Endothelial cell of umbilical vein (primary cell): ENCODE data around the gene AQP12A. TPM values are rescaled to one million over a fixed set of nuclear protein-coding genes. Genes with fewer than 3 reads are reported as not detected.

Experiments
- BruUV-seq: library from RNA; stranded (reverse); fragments of 400-500 nt; replicated peaks from 2 replicates; lab custom pipeline; 2021; lab: Mats Ljungman, UMichigan
- CTCF ChIA-PET: fragments of 300-600, 350-600 bp; sonication (Branson Sonifier 250); formaldehyde crosslinking; loops from one replicate; lab custom pipeline; 2021; ENCODE audit warnings: antibody characterized with exemption, inconsistent platforms; lab: Charles Lee
- POLR2A ChIA-PET: fragments of 300-600, 350-600 bp; sonication (Branson Sonifier 250); formaldehyde crosslinking; loops from one replicate; lab custom pipeline; 2021; ENCODE audit warnings: antibody characterized with exemption, inconsistent platforms; lab: Charles Lee
- DNase-seq: peaks from one replicate; pipeline ENCODE4 v3.0.0-alpha.2; 2011; ENCODE audit warnings: low read depth, low spot score
- FAIRE-seq: peaks from 2 replicates; lab custom pipeline; 2011; peaks lifted over from hg19 to GRCh38; lab: Jason Lieb, UNC
- H2AFZ ChIP-seq: 2 replicates; pipeline ENCODE4 v1.6.0; 2012; ENCODE audit warnings: low read depth, low read length, control low read depth, inconsistent platforms
- H3K27ac ChIP-seq: 2 replicates; pipeline ENCODE4 v1.5.1; 2011; ENCODE audit warnings: low read depth, mild to moderate bottlenecking, control low read depth, low read length, moderate library complexity; ENCODE audit not compliant: insufficient read depth
- H3K27me3 ChIP-seq, 2 experiments: 2 replicates each; pipeline versions ENCODE4 v1.6.0 to v1.6.1; 2011; ENCODE audit warnings: low read length in 2 of 2, mixed read lengths in 1 of 2; ENCODE audit not compliant: control insufficient read depth in 2 of 2, insufficient read depth in 2 of 2
- H3K36me3 ChIP-seq, 2 experiments: 2 replicates in 1 of 2; 3 replicates in 1 of 2; pipeline ENCODE4 v1.5.1; 2011; ENCODE audit warnings: low read length in 2 of 2, mild to moderate bottlenecking in 1 of 2, moderate library complexity in 1 of 2; ENCODE audit not compliant: control insufficient read depth in 2 of 2, insufficient read depth in 2 of 2; ENCODE audit errors: extremely low read depth in 1 of 2
- H3K4me1 ChIP-seq: 3 replicates; pipeline ENCODE4 v1.5.1; 2011; ENCODE audit warnings: mild to moderate bottlenecking, low read length; ENCODE audit not compliant: control insufficient read depth, insufficient read depth; ENCODE audit errors: extremely low read depth
- H3K4me2 ChIP-seq: 2 replicates; pipeline ENCODE4 v1.6.1; 2011; ENCODE audit warnings: low read length, control low read depth, mixed read lengths; ENCODE audit not compliant: insufficient read depth
- H3K4me3 ChIP-seq, 3 experiments: fragments of 200-600 bp in 1 of 3; sonication (generic), shearing (Covaris generic) in 1 of 3; replicated peaks in 1 of 3; 2 replicates each; pipeline ENCODE4 v1.5.1; 2011 to 2016; ENCODE audit warnings: control low read depth in 3 of 3, low read length in 3 of 3, mild to moderate bottlenecking in 2 of 3, inconsistent platforms in 1 of 3, low read depth in 1 of 3, moderate library complexity in 1 of 3; ENCODE audit not compliant: insufficient read depth in 1 of 3
- H3K79me2 ChIP-seq: 2 replicates; pipeline ENCODE4 v1.6.0; 2012; ENCODE audit warnings: low read length, inconsistent platforms; ENCODE audit not compliant: control insufficient read depth, insufficient read depth
- H3K9ac ChIP-seq: replicated peaks from 2 replicates; pipeline ENCODE3; 2011; ENCODE audit warnings: low read length, control low read depth; ENCODE audit not compliant: insufficient read depth; ENCODE audit errors: extremely low read depth
- H3K9me1 ChIP-seq: replicated peaks from 3 replicates; pipeline ENCODE4 v1.6.0; 2011; ENCODE audit warnings: mild to moderate bottlenecking, low read length; ENCODE audit not compliant: control insufficient read depth, insufficient read depth; ENCODE audit errors: extremely low read depth
- H3K9me3 ChIP-seq: replicated peaks from 2 replicates; pipeline ENCODE4 v1.5.1; 2012; ENCODE audit warnings: low read length, inconsistent platforms; ENCODE audit not compliant: control insufficient read depth, insufficient read depth
- H4K20me1 ChIP-seq: replicated peaks from 2 replicates; pipeline ENCODE3; 2011; ENCODE audit warnings: mild to moderate bottlenecking, low read length; ENCODE audit not compliant: control insufficient read depth, insufficient read depth; ENCODE audit errors: extremely low read depth
- CTCF ChIP-seq, 2 donors: IDR thresholded peaks; 1 replicate in 1 of 2; 2 replicates in 1 of 2; pipeline ENCODE4 v1.5.1; 2011; ENCODE audit warnings: low read length in 2 of 2, mild to moderate bottlenecking in 2 of 2, moderate library complexity in 2 of 2, control low read depth in 1 of 2, inconsistent platforms in 1 of 2, low read depth in 1 of 2; ENCODE audit not compliant: insufficient read depth in 1 of 2; ENCODE audit errors: extremely low read depth in 1 of 2
- EZH2 ChIP-seq: IDR thresholded peaks from 2 replicates; pipeline ENCODE4 v1.6.1; 2012; ENCODE audit warnings: borderline replicate concordance, low read depth, mild to moderate bottlenecking, moderate library complexity, low read length, inconsistent platforms; ENCODE audit not compliant: severe bottlenecking
- FOS ChIP-seq: IDR thresholded peaks from 2 replicates; pipeline ENCODE4 v1.6.1; 2011; ENCODE audit warnings: mild to moderate bottlenecking, low read length, moderate library complexity, borderline replicate concordance; ENCODE audit not compliant: insufficient read depth
- GATA2 ChIP-seq: IDR thresholded peaks from 2 replicates; pipeline ENCODE4 v1.7.0; 2011; ENCODE audit warnings: low read depth, mild to moderate bottlenecking, moderate library complexity, mixed read lengths, low read length; ENCODE audit not compliant: insufficient read length, insufficient read depth
- JUN ChIP-seq: IDR thresholded peaks from 2 replicates; pipeline ENCODE4 v1.6.1; 2011; ENCODE audit warnings: borderline replicate concordance, low read depth; ENCODE audit not compliant: insufficient read length, insufficient read depth
- MAX ChIP-seq: IDR thresholded peaks from 2 replicates; pipeline ENCODE4 v1.6.1; 2011; ENCODE audit not compliant: insufficient read depth, insufficient read length
- MYC ChIP-seq: IDR thresholded peaks from one replicate; pipeline ENCODE4 v1.6.1; 2011; ENCODE audit warnings: mild to moderate bottlenecking, low read depth, low read length
- dilution Hi-C: fragments of 300-500 bp; cut with MboI; formaldehyde crosslinking; loops from one replicate; pipeline ENCODE4 v1.15.0; 2019; ENCODE audit warnings: low sequenced_read_pairs; ENCODE audit not compliant: extremely low pct_ligation_motif_present
- intact Hi-C: fragments of 100-400 bp; cut with micrococcal nuclease; formaldehyde crosslinking; loops from one replicate; pipeline ENCODE4 v1.10.0; 2022
- polyA plus RNA-seq, 4 experiments: library from polyadenylated mRNA; depleted of rRNA in 3 of 4; stranded (reverse) in 3 of 4; unstranded in 1 of 4; fragments of >200 nt; gene quantifications; 2 replicates each; pipeline versions ENCODE4 v1.2.1 to v1.2.3, GENCODE V29; 2011 to 2012; ENCODE audit warnings: missing spikeins in 1 of 4
- total RNA-seq: library from RNA; stranded (reverse); gene quantifications from 2 replicates; pipeline ENCODE4 v1.2.3, GENCODE V29; 2021

The AQP12A gene
- total and polyA plus RNA-seq, 2 donors (not counting 3 experiments of a cell fraction or from before 2014, with no cell fraction given) = not detected

- Histone ChIP-seq H3K27me3 (no peaks in the 10 kb centered on the region), H3K4me2 (no peak overlapping the region), H3K79me2 (no peaks in the 10 kb centered on the region), H3K9me1 (no peaks in the 10 kb centered on the region), H3K9ac (no peak overlapping the region), H2AFZ (no peak overlapping the region), H3K27ac (no peak overlapping the region), H3K9me3 (no peaks in the 10 kb centered on the region), H4K20me1 (no peaks in the 10 kb centered on the region), H3K4me3 (no peak overlapping the region), H3K36me3 (no peaks in the 10 kb centered on the region), H3K4me1 (no peaks in the 10 kb centered on the region)
- ChIA-PET POLR2A (no interaction called here), CTCF (no interaction called here)
- no peak for TF ChIP-seq JUN
- no peak for TF ChIP-seq MYC
- TF ChIP-seq GATA2 = no peak
- TF ChIP-seq MAX = no peak
- no peak for TF ChIP-seq EZH2
- no peak for TF ChIP-seq FOS
- TF ChIP-seq CTCF (IDR thresholded peaks at IDR 0.05; ENCODE audit: extremely low read depth in 1 of 2, insufficient read depth in 1 of 2, low read depth in 1 of 2, low read length in 2 of 2) = no peak
- DNase-seq = no peak
- no peak for FAIRE-seq
- intact Hi-C loops (no loop called here), dilution Hi-C loops (no loop called here)
- BruUV-seq = no TSS peak
These were observed 44.9 kb downstream of the AQP12A start for GRCh38 chr2:240736281-240737250.
